HL-60 (cell line): ENCODE measurements around the gene MAPK10.

ENCODE experiments used
- CTCF ChIP-seq: IDR thresholded peaks from one replicate; pipeline ENCODE4 v1.5.1; 2011; ENCODE audit warnings: low read length, control low read depth, inconsistent platforms; ENCODE audit not compliant: insufficient read depth
- POLR2AphosphoS5 ChIP-seq: IDR thresholded peaks from 2 replicates; pipeline ENCODE4 v1.6.1; 2012; ENCODE audit warnings: low read depth

- TF ChIP-seq CTCF (no peak), POLR2AphosphoS5 (no peak)
Observed at GRCh38 chr4:86306816-86307215, 53.0 kb downstream of the MAPK10 start.
